Glomerular visceral epithelial cell (primary cell): Measurements from ENCODE around the gene SUSD6.
"Not testable (repeated sequence)": the region's sequence is repeated elsewhere in the genome, so short reads cannot be mapped to it uniquely, and the experiment has no call there.

Experiments used
- DNase-seq: peaks from one replicate; pipeline ENCODE4 v3.0.0-alpha.2; 2016; ENCODE audit errors: extremely low spot score

SUSD6 gene

DNA sequence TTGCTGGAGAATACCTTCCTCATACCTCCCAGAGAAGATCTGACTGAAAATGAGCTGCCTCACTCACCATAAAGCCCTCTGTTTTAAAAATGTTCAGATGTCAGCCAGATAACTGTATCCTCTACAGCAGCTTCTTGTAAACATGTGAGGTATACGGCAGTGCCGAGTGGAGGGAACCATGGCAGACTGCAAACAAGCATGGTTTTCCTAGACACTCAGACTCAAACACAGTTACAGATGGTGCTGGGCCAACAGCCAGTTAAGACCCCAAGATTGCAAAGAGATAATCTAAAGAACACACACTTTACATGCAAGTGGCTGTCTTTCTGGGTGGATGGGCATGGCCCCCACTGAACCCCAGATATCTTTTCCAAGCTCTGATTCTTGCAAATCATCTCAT is 20.1 kb upstream of the SUSD6 start:
- no peak for DNase-seq

DNA sequence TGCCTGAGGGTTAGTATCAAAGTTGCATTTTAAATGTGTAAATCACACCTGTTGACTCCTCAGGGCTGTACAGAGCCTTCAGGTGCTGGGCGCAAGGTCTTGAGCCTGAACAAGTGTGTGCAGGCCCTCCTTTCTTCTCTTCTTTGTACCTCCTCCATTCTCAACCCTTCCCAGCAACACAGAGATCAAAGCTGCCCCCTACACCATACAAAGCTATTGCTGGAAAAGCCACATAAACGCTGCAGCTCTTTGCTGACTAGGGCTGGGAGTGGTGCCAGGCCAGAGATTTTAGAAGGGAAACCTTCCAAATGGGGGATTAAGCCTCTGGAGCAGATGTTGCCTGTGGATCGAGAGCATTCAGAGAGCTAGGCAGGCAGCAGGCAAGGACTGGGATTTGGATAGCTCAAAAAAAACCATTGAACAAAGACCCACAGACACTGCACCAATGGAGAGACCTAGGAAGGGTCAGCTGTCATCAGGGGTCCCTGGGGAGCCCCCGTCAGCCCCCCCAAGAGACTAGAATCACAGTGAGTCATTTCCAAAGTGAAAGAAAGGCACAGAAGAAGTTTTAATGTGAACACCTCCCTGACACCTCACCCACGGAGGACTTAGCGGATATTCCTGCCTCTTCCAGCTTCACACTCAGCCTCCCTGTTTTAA is 18.2 kb upstream of the SUSD6 start:
- DNase-seq = no peak

DNA sequence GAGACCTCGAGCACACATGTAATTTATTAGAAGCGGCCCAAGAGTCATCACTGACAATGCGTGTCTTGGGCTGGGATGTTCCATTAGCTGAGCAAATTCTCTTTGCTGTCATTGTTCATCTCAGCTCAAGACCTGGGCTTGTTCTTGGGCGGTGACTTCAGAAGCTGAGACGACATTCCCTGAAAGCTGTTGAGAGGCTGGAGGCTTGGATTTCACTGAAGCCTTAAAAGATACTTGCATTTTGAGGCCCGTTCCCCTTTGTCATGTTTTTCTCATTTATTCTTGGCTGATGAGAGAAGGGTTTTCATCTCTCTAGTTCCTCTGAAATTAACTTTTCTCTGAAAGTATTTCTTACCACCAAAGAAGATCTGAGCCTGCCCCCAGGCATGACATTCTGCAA is 16.6 kb upstream of the SUSD6 start:
- DNase-seq = no peak

DNA sequence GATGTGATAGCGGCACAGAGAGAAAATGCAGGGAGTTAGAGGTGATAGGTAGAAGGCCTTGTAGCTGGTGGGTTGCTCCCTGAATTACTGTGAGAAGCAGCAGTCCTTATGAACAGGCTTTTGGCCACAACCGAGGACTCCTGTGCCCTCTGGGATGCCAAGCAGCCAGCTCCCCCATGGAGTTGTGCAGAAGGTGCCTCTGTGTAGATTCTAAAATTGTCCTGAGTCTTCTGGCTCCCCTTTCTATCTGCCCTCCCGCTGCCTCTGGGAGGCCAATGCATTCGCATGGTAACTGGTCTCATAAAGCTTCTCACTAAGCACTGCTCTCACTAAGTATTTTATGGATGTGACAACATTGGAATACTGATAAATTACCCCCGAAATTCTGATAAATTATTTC is 16.1 kb upstream of the SUSD6 start:
- no peak for DNase-seq

DNA sequence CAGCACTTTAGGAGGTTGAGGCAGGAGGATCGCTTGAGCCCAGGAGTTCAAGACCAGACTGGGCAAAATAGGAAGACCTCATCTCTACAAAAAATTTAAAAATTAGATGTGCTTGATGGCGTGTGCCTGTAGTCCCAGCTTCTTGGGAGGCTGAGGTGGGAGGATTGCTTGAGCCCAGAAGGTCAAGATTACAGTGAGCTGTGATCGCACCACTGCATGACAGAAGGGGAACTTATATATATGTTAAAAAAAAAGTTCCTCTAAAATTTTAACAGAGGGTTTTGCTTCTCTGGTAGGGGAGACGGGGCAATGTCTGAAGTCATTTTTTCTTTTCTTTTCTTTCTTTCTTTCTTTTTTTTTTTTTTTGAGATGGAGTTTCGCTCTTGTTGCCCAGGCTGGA is 12.0 kb upstream of the SUSD6 start:
- DNase-seq = not testable (repeated sequence)

DNA sequence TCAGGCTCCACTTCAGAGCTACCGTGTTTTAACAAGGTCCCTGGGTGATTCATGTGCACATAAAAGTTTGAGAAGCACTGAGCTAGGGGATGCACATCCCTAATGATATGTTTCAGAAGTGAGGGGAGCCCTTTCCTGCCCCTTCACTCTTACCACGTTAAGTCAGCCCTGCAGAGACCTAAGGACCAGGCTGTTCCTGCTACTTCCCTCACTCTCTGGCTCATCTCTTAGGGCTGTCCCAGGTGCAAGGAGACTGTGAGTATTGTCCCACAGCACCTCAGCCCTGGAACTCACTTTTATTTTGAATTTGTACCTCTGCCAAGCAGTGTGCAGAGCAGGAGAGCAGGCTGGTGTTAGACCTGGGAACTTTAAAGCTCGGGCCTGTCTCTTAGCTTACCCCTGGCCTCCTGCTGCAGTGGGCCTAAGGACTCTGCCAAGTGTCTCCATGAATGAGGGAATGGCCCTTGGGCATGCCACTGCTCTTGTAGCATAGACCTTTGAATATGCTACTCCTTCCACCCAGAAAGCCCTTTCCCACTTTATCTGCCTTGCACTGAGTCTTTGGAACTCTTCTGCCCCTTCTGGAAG is 11.0 kb upstream of the SUSD6 start:
- DNase-seq = no peak

DNA sequence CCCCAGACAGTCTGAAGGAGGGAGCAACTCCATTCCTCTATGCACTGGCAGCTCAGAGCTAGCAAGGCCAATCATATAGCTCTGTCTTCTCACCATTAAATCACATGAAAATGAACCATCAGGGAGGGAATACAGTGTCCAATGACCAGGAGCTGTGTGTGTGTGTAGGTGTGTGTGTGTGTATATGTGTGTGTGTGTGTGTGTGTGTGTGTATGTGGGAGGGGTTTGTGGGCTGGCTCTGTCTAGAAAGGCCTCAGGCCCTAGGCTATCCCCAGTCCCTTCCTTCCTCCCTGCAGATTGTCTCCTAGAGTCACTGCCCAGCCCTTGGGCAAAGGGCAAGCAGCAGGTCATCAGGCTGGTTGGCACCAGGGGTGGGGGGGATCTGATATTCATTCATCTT is 5.7 kb upstream of the SUSD6 start:
- DNase-seq = no peak

DNA sequence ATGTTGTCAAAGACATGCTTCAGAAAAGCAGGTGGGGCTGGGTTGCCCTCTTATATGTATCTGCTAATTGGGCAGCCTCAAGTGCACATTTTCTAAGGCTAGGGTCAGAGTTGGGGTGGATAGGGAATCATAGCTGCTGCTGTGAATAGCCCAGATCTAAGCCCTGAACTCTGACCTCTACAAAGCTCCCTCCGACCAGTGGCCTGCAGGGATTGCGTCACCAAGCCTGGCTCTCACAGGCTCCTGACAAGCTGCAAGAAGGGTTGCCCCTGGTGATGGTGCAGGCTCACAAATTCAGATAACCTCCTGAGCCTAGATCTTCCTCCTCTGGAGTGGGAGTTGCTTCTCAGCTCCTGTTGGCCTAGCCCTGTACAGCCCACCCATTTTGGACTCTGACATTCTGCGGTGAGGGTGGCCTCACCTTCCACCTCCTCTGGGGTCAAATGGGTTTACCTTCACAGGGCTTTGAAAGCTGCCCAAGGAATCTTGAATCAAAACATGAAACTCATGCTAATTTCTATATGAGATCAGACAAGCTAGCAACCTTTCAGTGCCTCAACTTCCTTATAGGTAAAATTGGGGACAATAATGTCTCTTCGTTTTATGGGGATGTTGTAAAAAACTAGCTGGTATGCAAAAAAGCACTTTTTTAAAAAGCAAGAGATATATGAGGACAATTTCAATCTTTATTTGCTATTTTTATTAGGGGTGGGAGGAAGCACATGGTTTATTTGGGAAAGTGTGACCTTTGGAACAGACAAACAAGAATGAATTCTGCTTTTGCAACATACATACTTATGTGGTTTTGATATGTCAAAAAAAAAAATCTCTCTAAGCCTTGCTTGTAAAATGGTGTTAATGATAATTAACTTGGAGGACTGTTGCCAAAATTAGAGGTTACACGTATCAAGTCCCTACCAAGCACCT is 4.9 kb upstream of the SUSD6 start:
- DNase-seq = no peak

DNA sequence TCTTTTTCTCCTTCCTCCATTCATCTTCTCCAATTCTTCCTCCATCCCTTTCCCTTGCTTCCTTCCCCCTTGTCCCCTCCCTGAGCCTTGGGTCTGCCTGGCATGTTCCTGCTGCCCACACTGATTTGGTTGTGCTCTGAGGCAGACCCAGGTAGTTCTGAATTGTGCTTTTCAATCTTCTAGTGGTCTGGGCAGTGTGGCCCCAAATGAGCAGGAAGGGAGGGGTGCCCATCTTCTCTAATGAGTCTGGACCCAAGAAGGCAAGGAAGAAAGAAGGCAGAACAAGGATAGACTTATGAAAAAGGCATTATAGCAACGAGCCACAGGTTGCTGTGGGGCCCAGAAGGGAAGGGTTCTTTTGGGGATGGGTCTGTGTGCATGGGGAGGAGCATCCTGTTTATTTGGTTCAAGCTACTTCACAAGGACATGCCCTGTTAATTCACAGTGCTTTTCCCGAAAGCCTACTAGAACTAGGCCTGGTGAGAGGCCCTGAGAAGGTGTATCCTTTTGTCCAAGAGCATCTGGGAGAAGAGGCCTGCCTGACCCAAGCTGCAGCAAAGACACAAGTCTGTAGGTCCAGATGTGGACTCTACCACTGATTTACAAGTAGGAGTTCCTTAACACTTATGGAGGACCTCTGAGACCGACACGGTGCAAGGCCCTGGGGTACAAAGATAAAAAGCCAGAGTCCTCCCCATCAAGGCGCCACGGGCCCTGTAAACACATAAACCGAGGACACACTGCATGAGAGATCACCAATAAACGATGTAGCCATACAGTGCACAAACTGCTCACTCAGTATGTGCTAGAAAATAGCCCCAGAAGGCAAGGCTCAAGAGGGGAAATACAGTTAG is 1.1 kb upstream of the SUSD6 start:
- no peak for DNase-seq

DNA sequence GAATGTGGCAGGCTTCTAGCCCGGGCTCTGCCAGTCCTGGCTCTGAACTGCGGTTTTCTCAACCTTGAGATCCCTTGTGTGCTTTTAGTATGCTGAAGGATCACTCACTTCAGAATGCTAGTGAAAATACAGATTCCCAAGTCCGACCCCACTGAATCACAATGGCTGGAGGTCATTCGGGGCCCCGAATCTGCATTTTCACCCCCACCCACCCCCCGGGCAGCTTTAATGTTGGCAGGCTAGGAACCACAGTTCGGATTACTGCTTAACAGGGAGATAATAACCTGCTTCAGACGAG is 573 bp upstream of the SUSD6 start:
- DNase-seq = no peak

DNA sequence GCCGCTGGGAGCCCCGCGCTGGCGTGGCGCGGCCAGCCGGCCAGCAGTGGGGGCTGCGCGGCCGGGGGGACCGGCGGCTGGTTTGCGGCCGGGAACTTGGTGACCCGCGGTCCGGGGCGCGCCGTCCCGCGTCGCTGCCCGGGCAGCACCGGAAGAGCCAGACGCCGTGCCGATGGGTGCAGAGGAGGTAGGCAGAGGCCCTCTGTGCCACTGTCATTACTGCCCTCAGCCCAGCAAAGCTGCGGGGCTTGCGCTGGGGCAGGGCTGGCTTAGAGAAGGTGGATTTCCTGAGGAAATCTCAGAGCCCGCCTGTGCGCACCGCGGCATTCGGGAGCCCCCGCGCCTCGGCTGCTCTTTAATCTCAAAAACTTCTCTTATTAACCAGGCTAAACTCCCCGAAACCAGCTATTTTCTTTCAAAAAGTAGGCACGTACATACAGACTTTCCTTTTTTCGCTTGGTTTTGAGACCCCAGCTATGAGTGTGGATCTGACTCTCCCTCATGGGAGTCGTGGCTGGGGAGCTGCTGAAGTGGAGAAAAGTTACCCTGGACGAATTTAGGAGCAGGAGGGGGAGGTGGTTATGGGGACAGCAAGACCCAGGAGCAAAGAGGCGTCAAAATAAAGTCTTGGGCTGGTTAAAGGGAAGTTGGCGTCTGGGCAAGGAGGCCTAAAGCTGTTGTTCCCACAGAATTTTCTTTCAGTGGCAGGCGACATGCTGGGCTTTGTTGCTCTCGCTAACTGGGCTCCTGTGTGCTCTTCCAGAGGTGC is 802 bp downstream of the SUSD6 start:
- DNase-seq = peak; percentile 38

DNA sequence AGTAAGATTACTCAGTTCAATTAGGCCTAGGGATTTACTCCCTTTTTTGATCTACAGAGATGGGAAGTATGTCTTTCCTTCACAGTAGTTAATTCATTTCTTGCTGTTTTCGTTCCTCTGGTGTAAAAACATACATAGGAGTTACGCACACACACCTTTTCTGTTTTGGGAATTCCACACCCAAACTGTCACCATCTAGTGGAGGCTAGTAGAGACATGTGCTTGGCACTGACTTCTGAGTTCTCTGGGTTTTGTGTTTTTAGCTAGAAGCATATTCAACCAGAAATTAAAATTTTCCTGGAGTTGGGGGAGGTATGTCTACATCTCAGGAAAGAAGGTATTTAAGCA is 1.4 kb downstream of the SUSD6 start:
- no peak for DNase-seq

DNA sequence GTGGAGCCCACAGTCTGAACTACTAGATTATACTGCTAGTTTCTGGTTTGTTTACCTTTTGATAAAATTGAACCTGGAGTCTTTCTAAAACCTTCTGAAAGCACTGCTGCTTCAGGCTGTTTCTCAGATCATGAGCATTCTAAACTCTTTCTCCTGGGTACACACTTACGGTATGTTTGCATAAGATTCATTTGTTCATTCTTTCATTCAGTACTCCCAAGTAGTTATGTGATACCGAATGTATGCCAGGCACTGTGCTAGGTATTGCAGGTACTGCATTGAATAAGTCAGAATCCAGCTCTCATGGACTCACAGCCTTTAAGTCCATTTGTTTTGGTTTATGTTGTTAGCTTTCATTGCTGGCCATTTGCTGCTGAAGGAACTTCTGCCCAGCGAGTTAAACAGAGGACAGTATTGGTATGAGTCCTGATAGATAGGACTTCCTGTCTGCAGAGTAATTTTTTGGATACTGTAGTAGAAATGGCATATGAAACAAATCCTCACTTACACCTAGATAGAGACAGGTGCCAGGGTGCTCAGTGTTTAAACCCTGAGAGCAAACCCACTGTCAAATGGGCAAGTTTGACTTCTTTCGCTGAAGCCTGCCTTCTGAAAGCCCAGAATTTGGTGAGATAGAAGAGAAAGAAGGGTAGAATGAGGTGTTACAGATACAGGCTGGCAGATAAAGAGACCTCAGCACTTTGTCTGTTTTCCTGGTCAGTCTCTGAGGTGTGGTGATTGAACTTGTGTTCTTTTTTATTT is 2.1 kb downstream of the SUSD6 start:
- DNase-seq = no peak

DNA sequence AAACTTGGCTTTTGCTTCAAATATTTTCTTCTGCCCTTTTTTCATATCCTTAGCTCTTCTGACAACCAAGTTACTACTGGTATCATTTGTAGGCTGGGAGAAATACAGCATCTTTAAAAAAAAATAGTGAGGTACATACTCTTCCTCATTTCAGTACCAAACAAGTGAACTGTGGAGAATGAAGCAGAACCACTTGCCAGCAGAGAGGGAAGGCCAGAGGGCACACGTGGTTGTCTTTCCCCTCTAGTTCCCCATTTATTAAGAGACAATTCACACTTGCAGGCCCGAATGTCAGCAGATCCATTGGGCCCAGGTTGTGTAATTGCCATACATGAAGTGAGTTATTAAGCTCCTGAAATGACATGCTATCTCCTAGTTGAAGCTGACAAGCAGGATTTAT is 3.2 kb downstream of the SUSD6 start:
- no peak for DNase-seq

DNA sequence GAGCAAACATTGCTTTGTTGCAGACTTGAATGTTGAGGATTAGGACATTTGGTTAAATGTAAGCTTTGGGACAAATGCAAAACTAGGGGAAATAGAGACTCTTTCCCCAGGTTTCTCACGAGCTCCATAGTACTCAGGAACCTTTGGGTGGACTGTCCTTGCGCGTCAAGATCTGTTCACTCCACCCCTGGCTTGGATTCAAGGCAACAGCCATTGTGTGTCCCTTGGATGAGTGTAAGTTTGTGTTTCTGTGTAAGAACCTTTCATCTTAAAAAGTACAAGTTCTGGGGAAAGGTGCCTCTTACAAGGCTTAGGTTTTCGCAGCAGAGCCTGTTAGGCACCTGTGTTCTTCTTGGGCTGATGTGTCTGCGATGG is 3.7 kb downstream of the SUSD6 start:
- no peak for DNase-seq

DNA sequence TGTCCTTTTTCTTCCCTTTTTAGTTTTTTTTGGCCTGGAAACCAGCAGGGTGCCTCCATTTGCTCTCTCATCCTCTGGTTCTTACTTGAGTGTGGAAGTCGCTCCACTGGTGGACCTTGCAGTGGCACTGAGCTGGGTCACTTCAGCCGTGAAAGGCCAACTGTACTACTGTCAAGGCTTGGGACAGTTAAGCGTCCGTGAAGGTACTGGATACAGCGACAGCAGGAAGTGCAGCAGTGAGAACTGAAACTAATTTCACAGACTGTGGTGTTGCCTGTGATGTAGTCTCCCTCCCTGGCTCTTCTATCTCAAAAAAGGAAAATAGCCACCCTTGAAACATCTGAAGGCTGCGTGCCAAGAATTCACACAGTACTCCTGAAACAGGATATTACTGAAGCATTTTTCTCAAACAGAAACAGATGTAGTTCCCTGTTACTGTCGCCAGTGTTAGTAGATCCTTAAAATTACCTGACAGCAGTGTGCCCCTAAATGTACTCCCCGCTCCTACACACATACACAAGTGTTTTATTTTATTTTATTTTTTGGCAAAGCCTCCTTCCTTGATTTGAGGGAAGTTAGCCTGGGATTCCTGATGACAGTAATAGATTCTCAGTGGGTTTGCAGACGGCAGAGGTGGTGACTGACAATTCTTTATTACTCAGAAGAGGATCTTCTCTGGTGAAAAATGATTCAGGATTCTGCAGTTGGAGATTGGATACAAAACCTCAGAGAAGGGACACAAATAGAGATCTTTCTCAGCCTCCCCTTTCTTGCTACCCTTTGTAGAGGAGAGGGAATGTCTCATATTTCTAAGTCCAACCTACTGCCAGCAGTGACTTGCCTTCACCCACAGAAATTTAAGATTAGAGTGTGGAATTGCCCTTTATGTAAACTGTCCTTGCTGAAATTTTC is 4.4 kb downstream of the SUSD6 start:
- DNase-seq = peak; percentile 71

DNA sequence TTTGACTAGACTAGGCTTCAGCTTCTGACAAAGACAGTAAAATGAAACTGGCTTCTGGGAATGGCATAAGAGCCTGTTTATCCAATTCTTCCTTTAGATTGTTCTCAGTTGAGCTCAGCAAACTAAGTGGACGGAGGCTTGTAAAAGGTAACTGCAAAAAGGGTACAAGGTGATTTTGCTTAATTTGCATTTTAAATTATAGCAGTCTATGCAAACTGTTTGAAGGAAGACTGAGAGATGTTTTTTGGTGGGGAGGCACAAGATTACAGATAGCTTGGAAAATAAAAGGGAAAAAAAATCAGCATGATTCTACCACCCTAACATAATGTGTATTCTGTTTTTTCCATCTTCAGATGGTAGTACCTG is 5.0 kb downstream of the SUSD6 start:
- no peak for DNase-seq

DNA sequence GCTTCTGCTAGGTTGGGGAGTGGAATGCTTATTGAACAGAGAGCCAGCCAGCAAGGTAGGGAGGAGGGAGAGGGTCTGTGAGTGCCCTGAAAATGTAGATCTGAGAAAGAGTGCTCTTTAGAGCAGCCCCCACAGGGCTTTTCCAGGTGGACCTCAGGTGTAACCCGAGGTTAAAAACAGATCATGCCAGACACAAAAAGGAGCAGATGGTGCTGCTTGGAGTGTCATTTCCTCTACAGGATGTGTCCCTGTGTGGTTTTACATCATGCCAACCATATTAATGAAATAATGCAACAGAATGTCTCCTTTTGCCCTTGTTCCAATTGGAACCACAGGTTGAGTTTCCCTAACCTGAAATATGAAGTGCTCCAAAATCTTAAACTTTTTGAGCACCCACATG is 6.4 kb downstream of the SUSD6 start:
- DNase-seq = no peak

DNA sequence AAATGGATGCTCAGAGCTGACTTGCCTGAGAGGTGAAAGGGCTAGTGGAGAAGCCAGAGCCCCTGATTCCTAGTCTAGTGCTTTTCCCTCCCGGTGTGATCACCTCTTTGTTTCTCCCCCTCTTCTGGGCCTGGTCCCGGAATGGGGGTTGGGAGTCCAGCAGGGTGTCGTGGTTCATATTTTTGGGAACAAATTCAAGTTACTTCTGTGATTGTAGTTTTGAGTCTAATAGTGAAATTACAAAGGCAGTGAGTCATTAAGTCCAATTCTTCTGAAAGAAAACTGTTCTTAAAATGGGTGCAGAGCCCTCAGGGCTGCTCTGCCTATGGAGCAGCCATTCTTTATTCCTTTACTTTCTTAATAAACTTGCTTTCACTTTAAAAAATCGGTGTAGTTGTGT is 7.6 kb downstream of the SUSD6 start:
- no peak for DNase-seq

DNA sequence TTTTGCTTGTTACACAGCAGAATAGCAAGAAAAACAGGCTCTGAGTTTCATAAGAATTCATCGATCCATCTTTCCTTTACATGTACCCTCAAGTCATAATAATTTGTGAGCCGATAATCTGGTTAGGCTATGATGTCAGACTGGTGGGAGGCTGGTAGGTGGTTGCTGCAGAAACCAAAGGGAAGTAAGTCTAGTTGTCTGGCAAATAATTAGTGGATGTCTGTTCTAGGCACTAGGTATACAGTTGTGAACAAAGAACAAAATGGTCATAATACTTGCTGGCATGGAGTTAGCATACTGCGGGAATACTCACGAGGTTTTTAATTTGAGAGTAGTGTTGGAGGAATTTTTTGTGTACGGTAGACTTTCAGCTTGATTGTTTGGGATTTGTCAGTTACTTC is 8.8 kb downstream of the SUSD6 start:
- DNase-seq = no peak
